HG02571 (cell line): Measurements from ENCODE around the gene ARHGEF12.

Experiments
- ATAC-seq: cut with Tn5 transposase; IDR thresholded peaks from one replicate; pipeline ENCODE4 v1.9.1; 2021; ENCODE audit warnings: mild to moderate bottlenecking, moderate library complexity; ENCODE audit not compliant: unreplicated experiment

ARHGEF12 gene

GRCh38 chr11:120515186-120515723 lies 179.0 kb downstream of the ARHGEF12 start:
- no peak for ATAC-seq

GRCh38 chr11:120516461-120517389 lies 180.5 kb downstream of the ARHGEF12 start:
- ATAC-seq: no peak

- no peak for ATAC-seq
These were observed 181.2 kb downstream of the ARHGEF12 start for GRCh38 chr11:120517390-120517761.

- ATAC-seq: no peak
These were observed 181.6 kb downstream of the ARHGEF12 start for GRCh38 chr11:120517801-120518291.

- ATAC-seq: no peak
These were observed 182.1 kb downstream of the ARHGEF12 start for GRCh38 chr11:120518356-120518755.

GRCh38 chr11:120519474-120519873 lies 183.3 kb downstream of the ARHGEF12 start:
- no peak for ATAC-seq

- ATAC-seq: no peak
These were observed 184.0 kb downstream of the ARHGEF12 start for GRCh38 chr11:120520091-120520822.

- no peak for ATAC-seq
These were observed 185.0 kb downstream of the ARHGEF12 start for GRCh38 chr11:120521176-120521575.

- ATAC-seq: no peak
These were observed 185.8 kb downstream of the ARHGEF12 start for GRCh38 chr11:120522021-120522420.

- no peak for ATAC-seq
These were observed 186.5 kb downstream of the ARHGEF12 start for GRCh38 chr11:120522736-120523135.

- no peak for ATAC-seq
These were observed 187.0 kb downstream of the ARHGEF12 start for GRCh38 chr11:120523196-120523595.

GRCh38 chr11:120524536-120525085 lies 188.4 kb downstream of the ARHGEF12 start:
- no peak for ATAC-seq

- ATAC-seq: no peak
These were observed 189.3 kb downstream of the ARHGEF12 start for GRCh38 chr11:120525261-120526171.

GRCh38 chr11:120526241-120526640 lies 190.0 kb downstream of the ARHGEF12 start:
- no peak for ATAC-seq

GRCh38 chr11:120527111-120527761 lies 191.0 kb downstream of the ARHGEF12 start:
- ATAC-seq: no peak

- no peak for ATAC-seq
These were observed 192.5 kb downstream of the ARHGEF12 start for GRCh38 chr11:120528749-120529148.

- no peak for ATAC-seq
These were observed 193.0 kb downstream of the ARHGEF12 start for GRCh38 chr11:120529214-120529613.

- no peak for ATAC-seq
These were observed 193.7 kb downstream of the ARHGEF12 start for GRCh38 chr11:120529911-120530310.

GRCh38 chr11:120532082-120532831 lies 196.0 kb downstream of the ARHGEF12 start:
- no peak for ATAC-seq
